ENCODE data around the gene WNT5A.

WNT5A gene

DNA sequence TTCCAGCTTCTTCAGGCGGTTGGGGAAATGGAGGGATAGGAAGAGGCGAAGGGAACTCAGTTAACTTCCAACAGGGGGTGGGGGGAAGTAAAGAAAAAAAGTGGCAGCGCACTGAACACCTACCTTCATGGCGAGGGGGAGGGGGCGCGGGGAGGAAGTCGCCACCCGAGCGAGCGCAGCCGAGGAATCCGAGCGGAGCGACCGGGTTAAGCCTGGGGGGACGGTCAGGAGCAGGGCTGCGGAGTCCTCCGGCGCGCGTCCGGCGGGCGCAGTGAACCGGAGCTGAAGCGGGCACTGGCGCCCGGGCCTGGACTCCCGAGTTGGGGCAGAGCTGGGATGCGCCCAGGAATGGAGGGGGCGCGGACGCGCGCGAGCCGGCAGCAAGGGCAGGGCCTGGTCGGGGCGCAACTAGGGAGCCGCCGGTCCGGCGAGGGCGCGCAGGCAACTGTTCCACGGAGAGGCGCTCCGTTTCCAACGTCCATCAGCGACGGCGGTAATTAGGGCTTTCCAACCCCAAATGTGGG lies at the start of gene WNT5A:
TSS of gene WNT5A (minus strand) at position 450 of the 524 bp plus-strand sequence. CDS start at position 129, 321 bp downstream.
- DNase-seq, result no peak

DNA sequence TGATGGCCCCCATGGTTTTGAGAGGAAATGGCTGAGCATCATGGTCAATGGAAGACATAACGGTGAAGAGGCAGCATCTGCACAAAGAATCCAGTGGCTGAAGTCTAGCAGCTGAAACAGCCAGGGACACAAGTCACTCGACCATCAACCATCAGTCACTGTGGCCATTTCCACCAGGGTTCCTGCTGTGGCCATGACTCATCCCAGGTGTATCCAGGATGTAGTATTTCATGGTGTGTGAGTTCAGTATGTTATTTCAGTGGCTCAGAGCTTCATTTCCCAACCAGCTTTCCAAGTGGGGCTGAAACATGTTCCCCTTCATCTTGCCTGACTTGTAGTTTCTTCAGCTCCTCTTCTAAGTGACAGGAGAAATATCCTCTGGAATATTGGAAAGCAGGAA lies 47.8 kb upstream of the WNT5A start:
- no peak for DNase-seq

DNA sequence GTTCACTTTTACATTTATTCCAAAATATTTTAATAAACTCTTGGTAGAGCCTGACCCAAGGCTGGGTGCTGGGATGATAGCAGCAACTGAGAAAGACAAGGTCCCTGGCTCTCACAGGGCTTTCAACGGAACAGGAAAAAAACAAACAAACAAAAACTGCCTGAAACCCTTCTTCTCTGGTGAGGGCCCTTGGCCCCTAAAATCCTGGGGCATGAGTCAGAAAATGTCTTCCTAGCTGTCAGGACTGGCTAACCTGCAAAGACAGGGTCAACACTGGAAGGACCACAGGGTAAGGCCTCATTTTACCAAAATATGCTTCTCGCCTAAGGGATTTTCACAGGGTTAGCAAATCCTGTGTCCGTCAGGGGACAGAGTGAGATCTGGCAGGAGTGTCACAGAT lies 45.7 kb upstream of the WNT5A start:
- no peak for DNase-seq

DNA sequence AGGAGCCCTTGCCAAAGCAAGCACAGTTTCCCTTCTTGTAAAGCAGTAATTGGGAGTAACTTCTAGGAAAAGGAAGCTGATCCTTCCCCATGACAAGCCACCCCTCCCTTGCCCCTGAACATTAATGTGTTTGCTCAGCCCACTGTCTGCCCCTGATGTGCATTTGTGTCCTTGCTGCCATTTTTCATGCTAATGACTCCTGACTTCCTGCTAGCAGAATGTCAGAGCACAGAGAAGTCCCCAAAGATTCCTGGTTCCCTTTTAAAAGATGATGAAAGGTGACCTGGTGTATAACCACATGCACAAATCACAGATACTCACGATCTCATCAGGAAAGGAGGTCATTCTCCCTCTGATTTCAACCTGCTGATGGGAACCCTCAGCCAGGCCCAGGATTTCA lies 44.2 kb upstream of the WNT5A start:
- no peak for DNase-seq

DNA sequence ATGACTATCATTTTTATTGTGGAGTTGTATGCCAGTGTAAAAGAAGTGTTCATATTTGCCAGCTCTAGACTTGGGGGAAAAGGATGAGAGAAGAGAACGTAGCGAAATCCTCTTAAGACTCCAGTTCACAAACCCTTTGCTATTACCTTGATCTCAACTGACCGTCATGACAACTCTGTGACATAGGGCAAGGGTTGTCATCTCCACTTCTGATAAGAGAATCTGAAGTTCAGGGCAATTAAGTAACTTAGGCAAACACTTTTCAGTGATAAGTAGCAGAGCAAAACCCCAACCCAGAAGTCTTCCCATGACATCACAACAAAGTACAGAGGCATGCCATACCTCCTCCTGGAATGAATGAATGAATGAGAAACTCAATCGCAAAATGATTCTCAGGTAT lies 40.3 kb upstream of the WNT5A start:
- DNase-seq, result no peak

DNA sequence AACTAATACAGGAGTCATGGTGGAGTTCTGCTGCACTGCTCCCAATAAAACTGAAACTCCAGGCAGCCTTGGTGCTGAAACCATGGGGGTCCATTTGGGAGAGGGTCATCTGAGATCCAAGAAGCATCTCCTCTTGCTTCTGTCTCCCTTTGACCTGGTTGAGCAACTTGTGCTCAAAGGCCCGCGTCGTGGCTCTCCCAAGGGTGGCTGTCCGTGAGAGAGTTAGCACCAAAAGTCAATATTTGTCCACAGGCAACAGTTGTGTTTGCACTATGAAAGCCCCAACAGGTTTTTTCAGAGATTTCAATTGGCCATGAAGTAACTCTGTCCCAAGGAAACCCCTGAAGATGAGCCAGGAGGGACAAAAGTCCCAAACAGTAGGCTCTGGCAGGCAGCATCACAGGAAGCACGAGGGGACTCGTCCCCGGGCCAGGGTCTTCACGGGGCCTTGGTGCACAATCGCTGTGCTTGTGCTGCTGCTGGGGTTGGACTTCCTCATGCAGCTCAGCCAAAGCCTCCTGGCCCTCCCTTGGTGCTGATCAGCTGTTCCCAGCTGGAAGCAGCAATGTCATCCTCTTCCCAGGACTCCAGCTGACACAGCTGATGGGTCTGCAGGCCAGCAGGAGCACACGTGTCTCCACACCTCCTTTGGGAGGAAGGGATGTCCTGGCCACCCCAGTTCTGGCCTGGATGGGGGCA lies 39.4 kb upstream of the WNT5A start:
- no peak for DNase-seq

DNA sequence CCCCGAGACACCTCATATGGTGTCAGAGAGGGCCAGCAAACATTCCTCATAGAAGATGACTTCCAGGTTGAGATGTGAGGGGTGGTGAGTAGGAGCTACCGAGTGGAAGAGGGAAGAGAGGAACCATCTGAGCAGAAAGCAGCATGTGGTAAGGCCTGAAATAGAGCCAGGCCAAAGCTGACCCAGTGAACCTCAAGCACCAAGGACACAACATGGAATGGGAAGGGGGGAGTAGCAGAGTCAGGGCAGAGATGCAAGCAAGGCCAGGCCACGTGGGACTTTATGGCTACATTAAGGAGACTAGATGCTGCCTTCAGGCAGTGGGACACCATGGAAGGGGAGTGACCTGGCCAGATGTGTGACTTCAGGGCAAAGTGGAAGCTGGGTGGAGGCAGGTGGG lies 38.3 kb upstream of the WNT5A start:
- no peak for DNase-seq

DNA sequence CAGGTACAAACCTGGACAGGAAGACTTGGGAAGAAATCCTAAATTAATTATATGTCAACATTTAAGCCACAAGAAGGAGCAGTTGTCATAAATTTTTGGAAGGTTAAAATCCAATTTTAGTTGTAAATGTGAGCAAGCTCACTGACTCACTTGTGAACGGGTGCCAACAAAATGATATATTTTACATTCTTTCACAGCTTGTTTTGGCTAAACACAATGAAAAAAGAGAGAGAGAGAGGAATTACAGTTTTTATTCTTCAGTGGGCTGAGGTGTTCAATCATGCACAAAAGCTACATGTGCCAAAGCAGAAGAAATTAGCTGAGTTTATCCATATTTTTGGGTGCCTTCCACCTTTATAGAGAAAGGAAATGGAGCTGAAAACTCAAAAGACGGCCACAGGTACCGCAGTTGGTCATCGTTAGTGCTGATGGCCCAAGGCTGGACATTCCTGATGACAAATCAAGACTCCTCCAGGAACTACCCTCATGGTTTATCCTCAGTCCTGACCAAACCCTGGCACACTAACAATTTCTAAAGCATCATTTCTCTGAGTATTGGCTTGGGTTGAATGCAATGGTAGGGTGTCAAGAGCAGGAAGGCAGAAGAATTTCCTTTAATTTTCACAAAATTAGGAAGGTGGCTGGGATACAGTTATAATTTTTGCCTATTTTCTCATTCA lies 37.6 kb upstream of the WNT5A start:
- DNase-seq, result no peak

DNA sequence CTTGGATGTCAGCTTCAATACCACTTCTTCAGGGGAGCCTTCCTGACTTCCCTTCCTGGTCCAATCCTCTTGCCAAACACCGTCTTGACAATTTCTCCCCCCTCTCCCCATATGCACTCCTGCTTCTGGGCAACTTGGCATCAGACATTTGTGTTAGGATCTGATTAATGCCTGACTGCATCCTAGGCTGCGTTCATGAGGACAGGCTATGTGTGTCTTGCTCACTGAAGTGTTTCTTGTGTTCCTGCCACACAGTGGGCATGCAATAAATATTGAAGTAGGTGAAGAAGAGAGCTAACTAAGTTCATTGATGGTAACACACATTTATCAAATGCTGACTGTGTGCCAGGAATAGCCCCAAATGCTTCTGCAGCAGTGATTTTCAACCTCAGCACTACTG lies 36.4 kb upstream of the WNT5A start:
- no peak for DNase-seq

DNA sequence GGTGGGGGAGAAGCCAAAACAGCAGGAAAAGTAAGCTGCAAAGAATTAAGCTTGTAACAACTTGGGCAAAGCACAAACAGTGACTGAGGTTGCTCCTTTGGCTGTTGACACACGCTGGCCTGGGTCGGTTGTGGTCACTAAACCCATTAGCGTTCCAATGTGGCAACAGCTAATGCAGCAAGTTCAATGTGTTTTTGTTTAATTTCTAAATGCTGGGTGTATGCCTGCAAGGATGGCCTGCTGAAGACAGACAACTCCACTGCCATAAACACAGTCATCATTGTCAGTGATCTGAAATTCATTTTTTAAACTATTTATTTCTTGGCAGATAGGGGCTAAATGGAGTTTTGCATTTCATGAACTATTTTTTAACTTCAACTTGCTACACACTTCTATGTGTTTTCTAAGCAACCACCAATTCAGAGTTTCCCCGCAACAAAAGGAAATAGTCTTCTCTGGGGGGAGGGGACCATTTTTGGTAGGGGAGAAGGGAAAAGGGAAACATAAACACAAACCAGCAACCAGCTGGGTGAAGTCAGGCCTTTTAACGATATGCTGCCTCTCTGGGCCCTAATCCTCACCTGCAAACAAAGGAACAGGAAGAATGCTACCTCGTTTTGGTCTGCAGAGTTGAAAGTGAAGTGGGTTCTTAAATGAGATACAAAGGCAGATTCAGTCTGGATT lies 34.8 kb upstream of the WNT5A start:
- DNase-seq, result no peak

DNA sequence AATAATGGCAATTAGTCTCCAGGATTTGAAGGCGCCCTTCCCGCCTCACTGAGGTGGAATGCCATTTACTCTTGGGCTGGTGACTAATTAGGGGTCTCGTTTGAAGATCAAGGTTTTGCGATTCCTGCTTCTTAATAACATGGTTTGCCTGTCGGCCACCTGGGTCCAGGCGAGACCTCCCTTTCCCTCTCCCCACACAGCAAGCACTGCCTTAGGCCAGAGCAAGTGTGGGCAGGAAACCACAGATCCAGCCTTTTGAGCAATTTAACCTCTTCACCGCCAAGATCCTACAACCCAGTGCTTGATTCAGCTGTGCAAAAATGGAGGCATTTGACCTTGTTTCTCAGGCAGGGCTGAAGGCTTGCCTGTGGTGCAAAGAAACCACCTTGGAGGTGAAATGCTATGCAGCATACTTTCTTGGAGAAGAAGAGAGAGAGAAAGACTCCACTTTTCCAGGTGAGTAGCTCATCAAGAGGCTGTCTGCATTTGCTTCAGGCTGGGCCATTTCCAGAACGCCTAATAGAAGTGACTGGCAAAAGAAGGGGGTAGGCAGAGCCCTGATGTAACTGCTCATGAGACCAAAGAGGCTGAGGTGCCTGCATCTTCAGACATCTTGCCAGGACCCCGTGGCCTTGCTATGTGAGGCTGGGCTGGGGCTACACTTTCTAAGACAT lies 34.1 kb upstream of the WNT5A start:
- DNase-seq, result no peak

DNA sequence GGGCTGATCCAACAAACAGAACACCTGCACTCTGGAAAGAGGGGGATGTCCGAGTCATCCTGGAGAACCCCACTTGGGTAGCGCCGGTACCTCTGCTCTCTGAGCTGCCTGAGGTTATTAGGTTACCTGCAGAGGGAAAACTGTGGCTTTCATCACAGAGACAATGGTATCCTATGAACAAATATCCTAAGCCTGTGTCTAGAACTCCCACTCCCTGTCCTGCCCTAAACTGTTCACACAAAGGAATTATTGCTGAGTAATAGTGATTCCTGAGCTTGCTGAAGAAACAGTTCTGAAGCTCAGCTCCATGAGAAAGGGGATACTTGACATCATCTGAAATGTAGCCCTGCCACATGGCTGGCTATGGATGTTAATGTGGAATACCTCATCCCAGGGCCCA lies 31.9 kb upstream of the WNT5A start:
- DNase-seq, result no peak

DNA sequence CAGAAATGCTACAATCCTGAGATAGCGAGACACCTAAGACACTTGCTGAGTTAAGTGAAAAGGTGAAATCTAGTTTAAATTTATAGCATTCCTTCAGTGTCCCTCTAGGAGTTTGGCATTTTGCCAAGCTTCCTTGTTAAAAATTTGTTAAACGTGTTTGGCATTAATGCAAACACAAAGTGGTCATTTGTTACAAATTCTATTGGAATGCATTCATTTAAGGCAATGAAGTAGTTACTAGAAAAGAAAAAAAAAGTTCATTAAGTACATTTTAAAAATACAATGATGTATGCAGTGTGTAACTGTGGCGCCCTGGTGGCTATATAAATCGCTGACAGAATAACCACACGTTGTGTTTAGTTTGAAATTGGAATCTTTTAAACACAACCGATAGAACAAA lies 31.3 kb upstream of the WNT5A start:
- no peak for DNase-seq

DNA sequence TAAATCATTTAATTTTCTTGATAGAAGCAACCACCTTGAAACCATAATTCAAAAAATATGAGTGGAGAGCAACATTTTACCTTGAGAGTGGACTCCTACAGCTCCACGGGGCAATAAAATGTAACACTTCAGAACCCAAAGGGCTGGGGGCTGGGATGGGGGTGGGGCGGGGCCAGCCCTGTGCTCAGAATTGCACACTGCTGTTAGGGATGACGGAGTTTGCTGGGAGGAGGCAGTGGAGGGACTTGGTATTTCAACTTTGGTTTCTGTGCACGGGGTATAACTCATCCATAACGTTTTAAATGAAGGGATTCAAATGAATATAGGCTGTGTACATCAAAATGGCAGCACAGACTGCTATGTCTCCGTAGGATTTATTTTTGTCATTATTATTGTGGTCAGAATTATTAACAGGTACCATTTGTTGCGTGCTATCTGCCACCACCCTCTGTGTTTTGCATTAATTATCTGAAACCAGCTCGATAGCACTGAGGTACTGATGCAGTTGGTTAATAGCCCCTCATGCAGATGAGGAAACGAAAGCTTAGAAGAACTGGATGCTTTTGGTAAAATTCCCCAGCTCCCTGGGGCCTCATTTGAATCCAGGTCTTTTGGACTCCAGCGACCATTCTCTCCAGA lies 29.4 kb upstream of the WNT5A start:
- DNase-seq, result no peak

DNA sequence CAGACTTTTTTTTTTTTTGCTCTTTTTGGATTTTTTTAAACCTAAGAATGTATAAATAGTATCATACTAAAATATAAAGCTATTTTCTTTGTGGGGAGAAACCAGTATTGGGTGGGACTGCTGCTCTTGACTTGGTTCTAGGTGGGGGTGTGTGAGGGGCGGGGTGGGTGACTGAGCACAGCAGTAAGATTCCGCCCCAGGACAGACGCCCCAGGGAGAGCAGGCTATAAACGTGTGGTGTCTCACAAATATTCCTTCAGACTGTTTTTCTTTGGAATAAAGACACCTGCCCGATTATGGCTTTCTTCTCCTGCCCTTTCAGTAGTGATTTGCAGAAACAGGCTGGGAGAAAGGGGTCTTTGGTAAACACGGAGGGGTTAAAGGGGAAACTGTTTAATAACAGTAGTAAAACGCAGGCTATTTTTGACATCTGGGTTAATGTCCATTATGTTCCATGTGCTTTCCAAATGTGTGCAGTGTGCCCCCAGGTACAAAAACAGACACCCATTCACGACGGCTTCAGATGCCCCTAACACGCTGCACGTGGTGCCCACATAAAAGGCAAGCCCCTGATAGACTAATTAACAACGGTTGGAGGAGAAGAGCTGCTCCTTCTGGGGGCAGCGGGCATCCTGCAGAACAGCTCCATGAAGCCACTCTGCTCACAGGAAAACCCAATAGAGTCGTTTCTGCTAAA lies 28.6 kb upstream of the WNT5A start:
- DNase-seq, result no peak

DNA sequence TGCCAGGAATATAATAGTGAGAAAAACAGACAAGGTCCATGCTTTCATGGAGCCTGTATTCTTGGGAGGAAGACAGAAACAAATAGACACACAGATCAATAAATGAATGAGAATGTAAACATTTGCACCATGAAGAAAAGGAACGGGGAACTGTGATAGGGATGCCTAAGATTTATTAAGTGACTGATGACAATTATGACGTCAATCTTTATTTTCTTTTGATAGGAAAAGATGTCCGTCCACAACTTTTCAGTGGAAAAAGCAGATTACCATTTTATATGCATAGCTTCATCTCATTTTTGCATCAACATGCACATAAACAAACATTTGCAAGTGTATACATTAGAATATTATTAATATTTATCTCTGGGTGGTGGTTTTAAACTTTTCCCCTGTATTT lies 27.9 kb upstream of the WNT5A start:
- DNase-seq, result no peak

DNA sequence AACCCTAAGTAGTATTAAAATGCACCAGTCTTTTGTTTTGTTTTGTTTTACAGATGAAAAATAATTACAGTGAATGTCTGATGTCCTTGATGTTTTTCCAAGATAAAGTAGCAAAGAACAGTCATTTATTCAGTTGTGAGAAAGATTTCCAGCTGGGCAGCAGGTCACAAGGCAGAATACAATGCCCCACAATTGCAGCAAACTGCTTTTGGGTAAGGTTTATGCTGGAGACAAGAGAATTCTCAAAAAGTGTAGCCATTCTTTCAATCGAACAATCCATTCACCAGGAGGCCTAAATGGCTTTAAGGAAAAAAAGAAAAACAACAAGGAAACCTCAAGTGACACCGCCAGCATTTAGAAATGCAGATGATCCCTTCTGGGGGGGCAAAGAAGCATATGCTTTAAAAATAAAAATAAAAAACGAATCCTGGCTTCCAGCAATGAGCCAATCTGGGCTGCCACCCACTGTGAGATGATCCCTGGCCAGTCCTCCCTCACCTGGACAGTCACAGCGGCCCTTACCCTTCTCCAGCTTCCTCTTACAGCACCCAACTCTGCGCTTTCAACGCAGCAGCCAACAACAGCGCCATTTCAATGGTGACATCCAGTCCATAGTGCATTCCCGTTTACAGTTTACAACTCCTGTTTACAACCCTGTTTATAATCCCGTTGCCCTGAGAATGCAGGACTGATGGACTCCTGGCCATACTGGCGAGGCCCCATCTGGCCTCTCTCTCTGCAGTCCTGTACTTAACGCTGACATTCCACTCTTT lies 25.7 kb upstream of the WNT5A start:
- DNase-seq, result no peak

DNA sequence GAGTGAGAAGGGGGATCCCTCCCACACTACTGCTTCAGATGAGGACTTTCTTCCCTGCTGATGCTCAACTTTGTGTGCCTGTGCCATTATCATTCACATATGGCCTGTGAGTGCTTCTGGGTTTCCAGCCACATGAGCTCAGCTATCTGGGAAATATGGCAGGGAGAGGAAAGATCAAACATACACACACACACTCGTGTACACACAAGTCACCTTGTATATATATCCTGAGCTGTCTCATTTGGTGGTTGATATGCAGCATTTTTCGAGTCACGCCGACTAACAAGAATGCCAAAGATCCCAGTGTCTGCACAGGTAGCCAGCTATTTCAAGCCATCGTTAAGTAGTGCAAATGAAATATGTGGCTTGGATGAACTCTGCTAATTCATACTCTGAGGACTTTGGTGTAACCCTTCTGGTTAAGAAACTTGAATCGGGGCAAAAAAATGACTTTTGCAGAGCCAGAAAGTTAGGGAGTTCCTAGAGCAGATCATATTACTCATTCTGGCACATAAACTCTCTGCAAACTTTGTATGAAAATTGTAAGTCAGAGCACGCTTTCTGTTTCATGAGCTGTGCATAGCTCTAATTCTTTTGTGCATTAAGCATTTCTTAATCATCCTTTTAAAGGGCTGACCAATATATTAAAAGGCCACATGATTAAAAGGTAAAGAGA lies 24.9 kb upstream of the WNT5A start:
- no peak for DNase-seq

DNA sequence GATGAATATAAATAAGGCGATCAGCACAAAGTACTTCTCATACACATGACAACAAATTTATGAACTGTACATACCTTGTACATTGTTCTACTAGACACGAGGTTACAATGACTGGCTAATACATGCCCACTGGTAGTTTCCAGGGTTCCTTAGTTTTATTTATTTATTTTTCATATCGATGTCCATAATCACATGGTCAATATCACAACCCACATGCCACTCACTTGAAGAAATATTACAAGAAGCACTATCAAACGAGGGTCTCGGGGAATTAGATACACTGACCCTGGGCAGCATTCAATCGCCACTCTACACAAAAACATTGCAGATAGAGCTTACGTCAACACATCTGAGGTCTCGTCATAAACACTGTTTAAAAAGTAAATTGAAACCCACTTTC lies 21.2 kb upstream of the WNT5A start:
- no peak for DNase-seq

DNA sequence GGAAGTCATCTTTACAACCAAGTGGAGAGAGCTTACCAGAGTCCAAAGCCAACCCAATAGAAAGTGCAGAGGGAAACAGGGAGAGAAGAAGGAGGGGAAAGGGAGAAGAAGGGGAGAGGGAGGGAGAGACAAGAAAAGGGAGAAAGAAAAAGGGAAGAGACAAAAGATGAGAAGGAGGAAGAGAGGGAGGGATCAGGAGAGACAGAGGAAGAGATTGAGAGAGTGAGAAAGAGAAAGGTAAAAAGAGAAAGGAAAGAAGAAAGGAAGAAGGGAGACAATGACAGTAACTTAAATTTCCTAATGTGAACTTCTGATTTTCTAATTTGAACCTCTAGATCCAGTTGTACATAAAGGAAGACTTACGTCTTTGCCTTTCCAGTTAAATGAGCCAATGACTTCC lies 20.7 kb upstream of the WNT5A start:
- no peak for DNase-seq

DNA sequence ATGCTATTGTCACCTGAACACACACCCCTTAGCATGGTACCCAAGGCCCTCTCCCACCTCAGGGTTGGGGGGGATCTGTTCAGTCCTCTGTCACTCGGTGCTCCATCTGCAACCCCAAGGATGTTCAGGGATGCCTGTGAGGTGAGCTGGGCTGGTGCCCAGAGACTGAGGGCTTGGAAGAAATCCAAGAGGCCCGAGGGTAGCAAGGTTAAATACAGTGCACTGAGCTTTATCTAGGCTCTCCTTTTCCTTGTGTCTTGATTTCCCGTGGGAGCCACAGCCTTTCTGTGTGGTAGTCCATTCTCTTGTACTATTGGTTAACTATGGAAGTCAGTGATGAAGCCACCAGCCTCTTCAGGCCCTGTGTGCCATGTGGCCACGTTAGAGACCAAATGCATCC lies 18.7 kb upstream of the WNT5A start:
- no peak for DNase-seq
